Measurements from ENCODE around the gene TTC39A.

- TF ChIP-seq POLR2AphosphoS5 (IDR thresholded peaks at IDR 0.05; ENCODE audit: low read depth, low read length) = no peak
- no peak for TF ChIP-seq FOXP2 (optimal IDR thresholded peaks at IDR 0.05; ENCODE audit: borderline replicate concordance, extremely low read depth, extremely low read length, insufficient read depth)
- no peak for TF ChIP-seq SIN3A (IDR thresholded peaks at IDR 0.05; ENCODE audit: borderline replicate concordance, insufficient read depth, low read length)
- no peak for TF ChIP-seq TAF1 (IDR thresholded peaks at IDR 0.05; ENCODE audit: borderline replicate concordance, insufficient read depth, low read length)
These were observed 5.0 kb downstream of the TTC39A start for GRCh38 chr1:51325391-51325790.

All from PFSK-1 (cell line).